ENCODE data around the gene CD70.

Gene CD70

DNA sequence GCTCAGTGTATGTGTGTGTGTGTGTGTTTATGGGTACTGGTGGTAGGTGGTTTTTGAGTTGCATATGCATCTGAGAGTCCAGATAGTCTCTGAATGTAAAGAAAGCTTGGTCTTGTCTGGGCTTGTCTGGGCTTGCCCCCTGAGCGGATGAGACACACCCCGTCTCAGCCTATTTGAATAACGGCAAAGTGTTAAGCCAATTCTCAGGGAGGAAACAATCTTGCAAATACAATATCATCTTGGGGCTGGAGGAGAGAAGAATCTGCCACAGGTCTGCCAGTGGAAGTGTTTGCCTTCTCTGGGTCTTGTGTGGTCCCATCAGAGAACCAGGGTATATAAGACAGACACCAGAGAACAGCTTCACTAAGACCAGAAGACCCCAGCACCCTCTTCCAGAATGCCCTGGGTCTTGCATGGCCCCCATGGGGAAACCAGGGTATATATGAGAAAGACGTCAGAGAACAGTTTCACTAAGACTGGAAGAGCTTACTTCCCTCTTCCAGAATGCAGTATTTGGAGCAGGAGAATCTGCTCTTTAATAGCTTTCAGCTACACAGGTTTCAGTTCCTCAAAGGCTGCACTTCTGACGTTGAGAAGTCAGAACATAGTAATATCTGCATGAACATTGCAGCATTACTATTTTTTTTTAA is 13.3 kb downstream of the CD70 start:
- in situ Hi-C loops (cut with HindIII; ENCODE audit: low sequenced_read_pairs): no loop called here
- H3K4me3 ChIP-seq (ENCODE audit: low read depth, low read length): no peak overlapping the region
- no peak for DNase-seq (ENCODE audit: low read depth, low spot score)
- TF ChIP-seq, protein P1, sequence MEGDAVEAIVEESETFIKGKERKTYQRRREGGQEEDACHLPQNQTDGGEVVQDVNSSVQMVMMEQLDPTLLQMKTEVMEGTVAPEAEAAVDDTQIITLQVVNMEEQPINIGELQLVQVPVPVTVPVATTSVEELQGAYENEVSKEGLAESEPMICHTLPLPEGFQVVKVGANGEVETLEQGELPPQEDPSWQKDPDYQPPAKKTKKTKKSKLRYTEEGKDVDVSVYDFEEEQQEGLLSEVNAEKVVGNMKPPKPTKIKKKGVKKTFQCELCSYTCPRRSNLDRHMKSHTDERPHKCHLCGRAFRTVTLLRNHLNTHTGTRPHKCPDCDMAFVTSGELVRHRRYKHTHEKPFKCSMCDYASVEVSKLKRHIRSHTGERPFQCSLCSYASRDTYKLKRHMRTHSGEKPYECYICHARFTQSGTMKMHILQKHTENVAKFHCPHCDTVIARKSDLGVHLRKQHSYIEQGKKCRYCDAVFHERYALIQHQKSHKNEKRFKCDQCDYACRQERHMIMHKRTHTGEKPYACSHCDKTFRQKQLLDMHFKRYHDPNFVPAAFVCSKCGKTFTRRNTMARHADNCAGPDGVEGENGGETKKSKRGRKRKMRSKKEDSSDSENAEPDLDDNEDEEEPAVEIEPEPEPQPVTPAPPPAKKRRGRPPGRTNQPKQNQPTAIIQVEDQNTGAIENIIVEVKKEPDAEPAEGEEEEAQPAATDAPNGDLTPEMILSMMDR (IDR thresholded peaks at IDR 0.05; ENCODE audit: low read depth, low read length): no peak

DNA sequence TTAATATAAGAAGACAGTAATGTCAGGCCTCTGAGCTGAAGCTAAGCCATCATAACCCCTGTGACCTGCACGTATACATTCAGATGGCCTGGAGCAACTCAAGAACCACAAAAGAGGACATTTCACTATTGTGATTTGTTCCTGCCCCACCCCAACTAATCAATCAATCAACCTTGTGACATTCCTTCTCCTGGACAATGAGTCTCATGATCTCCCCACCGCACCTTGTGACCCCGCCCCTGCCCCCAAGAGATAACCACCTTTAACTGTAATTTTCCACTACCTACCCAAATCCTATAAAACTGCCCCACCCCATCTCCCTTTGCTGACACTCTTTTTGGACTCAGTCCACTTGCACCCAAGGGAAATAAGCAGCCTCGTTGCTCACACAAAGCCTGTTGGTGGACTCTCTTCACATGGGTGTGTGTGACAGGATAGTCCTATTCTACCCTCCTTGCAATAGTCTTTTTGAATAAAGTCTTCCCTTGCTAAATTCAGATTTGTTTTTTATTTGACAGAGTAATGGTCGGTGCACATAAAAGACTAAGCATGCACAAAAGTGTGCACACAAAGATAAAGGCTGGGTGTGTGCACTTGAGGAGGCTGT is 14.0 kb downstream of the CD70 start:
- in situ Hi-C loops (cut with HindIII; ENCODE audit: low sequenced_read_pairs): no loop called here
- no peak overlapping the region for H3K4me3 ChIP-seq (ENCODE audit: low read depth, low read length)
- TF ChIP-seq, protein P1 (IDR thresholded peaks at IDR 0.05; ENCODE audit: low read depth, low read length): no peak
- DNase-seq (ENCODE audit: low read depth, low spot score): no peak

DNA sequence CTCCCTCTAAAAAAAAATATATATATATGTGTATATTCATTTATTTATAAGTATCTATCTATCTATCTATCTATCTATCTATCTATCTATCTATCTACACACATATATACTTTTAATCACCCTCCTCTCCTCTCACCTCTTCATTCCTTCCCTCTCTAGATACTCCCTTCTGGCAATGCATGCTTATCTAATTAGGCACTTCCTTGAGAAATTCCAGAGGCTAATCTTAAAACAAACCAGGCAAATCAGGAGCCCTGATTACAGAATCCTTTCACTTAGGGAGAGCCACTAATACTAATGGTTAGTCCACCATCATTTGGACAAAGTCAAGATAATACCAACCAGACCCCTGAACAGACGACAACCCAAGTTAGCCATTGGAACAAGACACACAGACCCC is 17.6 kb downstream of the CD70 start:
- H3K4me3 ChIP-seq (ENCODE audit: low read depth, low read length): no peak overlapping the region
- DNase-seq (ENCODE audit: low read depth, low spot score): no peak
- TF ChIP-seq, protein P1 (IDR thresholded peaks at IDR 0.05; ENCODE audit: low read depth, low read length): no peak
- in situ Hi-C loops (cut with HindIII; ENCODE audit: low sequenced_read_pairs): no loop called here

DNA sequence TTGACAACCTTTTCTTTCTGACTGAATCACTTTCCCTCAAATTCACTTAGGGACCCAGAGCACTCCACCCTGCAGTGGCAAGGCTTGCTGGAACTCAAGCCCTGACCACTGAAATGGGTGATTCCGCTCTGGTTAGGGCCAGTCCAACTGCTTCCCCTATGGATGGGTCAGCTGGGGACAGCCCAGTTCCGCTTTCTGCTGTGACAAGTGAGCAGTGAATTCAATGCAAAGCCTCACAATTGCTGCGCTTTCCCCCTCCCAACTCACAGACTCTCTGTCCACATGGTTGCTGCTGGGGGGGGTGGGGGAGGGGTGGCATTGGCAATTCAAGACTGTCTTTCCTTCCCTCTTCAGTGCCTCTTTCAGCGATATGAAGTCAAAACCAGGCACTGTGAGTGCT is 18.7 kb downstream of the CD70 start:
- no peak for DNase-seq (ENCODE audit: low read depth, low spot score)
- in situ Hi-C loops (cut with HindIII; ENCODE audit: low sequenced_read_pairs): no loop called here
- TF ChIP-seq, protein P1 (IDR thresholded peaks at IDR 0.05; ENCODE audit: low read depth, low read length): no peak
- no peak overlapping the region for H3K4me3 ChIP-seq (ENCODE audit: low read depth, low read length)

DNA sequence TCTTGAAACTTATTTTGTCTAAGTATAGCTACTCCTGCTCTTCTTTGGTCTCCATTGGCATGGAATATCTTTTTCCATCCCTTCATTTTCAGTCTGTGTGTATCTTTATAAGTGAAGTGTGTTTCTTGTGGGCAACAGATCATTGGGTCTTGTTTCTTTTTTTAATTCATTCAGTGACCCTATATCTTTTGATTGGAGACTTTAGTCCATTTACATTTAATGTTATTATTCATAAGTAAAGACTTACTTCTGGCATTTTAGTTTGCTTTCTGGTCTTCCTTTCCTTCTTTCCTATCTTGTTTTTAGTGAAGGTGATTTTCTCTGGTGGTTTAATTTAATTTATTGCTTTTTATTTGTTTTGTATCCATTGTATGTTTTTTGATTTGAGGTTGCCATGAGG is 19.8 kb downstream of the CD70 start:
- in situ Hi-C loops (cut with HindIII; ENCODE audit: low sequenced_read_pairs): no loop called here

DNA sequence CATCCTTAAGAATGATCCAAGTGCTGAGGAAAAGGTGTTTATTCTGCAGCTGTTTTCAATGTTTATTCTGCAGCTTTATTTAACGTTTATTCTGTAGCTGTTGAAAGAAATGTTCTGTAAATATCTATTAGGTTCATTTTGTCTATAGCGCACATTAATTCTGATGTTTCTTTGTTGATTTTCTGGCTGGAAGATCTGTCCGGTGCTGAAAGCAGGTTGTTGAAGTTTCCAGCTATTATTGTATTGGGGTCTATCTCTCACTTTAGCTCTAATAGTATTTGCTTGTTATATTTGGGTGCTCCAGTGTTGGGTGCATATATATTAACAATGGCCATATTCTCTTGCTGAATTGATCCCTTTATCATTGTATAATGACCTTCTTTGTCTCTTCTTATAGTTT is 20.2 kb downstream of the CD70 start:
- TF ChIP-seq, protein P1 (IDR thresholded peaks at IDR 0.05; ENCODE audit: low read depth, low read length): no peak
- in situ Hi-C loops (cut with HindIII; ENCODE audit: low sequenced_read_pairs): no loop called here
- H3K4me3 ChIP-seq (ENCODE audit: low read depth, low read length): no peak overlapping the region
- no peak for DNase-seq (ENCODE audit: low read depth, low spot score)

More for the DNA sequence above, 19.8 kb downstream of the CD70 start:
- TF ChIP-seq, protein P1 (IDR thresholded peaks at IDR 0.05; ENCODE audit: low read depth, low read length): no peak
- H3K4me3 ChIP-seq (ENCODE audit: low read depth, low read length): no peak overlapping the region
- DNase-seq (ENCODE audit: low read depth, low spot score): no peak
